Gastrocnemius medialis (tissue), 4 donors: ENCODE measurements around the gene EIF2A. TPM values are rescaled to one million over a fixed set of nuclear protein-coding genes. Genes with fewer than 3 reads are reported as not detected.
A peak's percentile ranks its signal among the peaks of the same experiment; 100 is the strongest.
"Not testable (repeated sequence)": the region's sequence is repeated elsewhere in the genome, so short reads cannot be mapped to it uniquely, and the experiment has no call there.

Experiments
- ATAC-seq, 2 donors: fragments of 150-250 bp; one replicate each; pipeline ENCODE4 v1.9.1; 2016
- DNase-seq, 2 donors: peaks; one replicate each; pipeline ENCODE4 v3.0.0-alpha.2; 2019
- H3K27ac ChIP-seq, 4 donors: fragments of 200-600 bp; sonication (generic); 1 replicate in 1 of 4; 2 replicates in 3 of 4; pipeline ENCODE4 v1.5.1; 2016 to 2018; ENCODE audit warnings: mild to moderate bottlenecking in 2 of 4, moderate library complexity in 1 of 4
- H3K27me3 ChIP-seq, 3 donors: fragments of 200-600 bp; sonication (generic) in 2 of 3; 1 replicate in 1 of 3; 2 replicates in 2 of 3; pipeline versions ENCODE4 v1.5.1 to v1.6.0; 2016 to 2019; ENCODE audit warnings: mild to moderate bottlenecking in 1 of 3, moderate library complexity in 1 of 3
- H3K36me3 ChIP-seq, 2 donors: fragments of 200-600 bp; sonication (generic) in 1 of 2; one replicate each; pipeline ENCODE4 v1.5.1; 2017 to 2018
- H3K4me1 ChIP-seq, 2 donors: fragments of 200-600 bp; sonication (generic) in 1 of 2; one replicate each; pipeline ENCODE4 v1.5.1; 2016 to 2017; ENCODE audit warnings: mild to moderate bottlenecking in 2 of 2
- H3K4me3 ChIP-seq, 4 donors: fragments of 200-600 bp; sonication (generic) in 3 of 4; 1 replicate in 1 of 4; 2 replicates in 3 of 4; pipeline ENCODE4 v1.5.1; 2016 to 2019; ENCODE audit warnings: mild to moderate bottlenecking in 2 of 4
- H3K9me3 ChIP-seq, 3 donors: fragments of 200-600 bp; sonication (generic) in 2 of 3; 1 replicate in 1 of 3; 2 replicates in 2 of 3; pipeline ENCODE4 v1.5.1; 2016 to 2019
- POLR2A ChIP-seq, 2 donors: fragments of 450-650 bp; IDR thresholded peaks; one replicate each; pipeline ENCODE4 v1.6.1; 2017; ENCODE audit warnings: antibody characterized with exemption in 2 of 2, mild to moderate bottlenecking in 2 of 2, moderate library complexity in 2 of 2
- in situ Hi-C, 4 donors: fragments of 200-750 bp; cut with MboI; loops; one replicate each; pipeline versions ENCODE4 v1.15.0 to v1.8.0; 2017; ENCODE audit warnings: low sequenced_read_pairs in 4 of 4
- intact Hi-C: fragments of 100-400 bp; cut with DNase I; formaldehyde crosslinking; loops from one replicate; pipeline ENCODE4 v1.15.1; 2023; ENCODE audit warnings: low total_unique reads
- total RNA-seq, 4 donors: library from RNA; depleted of rRNA; stranded (reverse); fragments of >200 nt; gene quantifications; one replicate each; pipeline versions ENCODE4 v1.1.0 to v1.2.3, GENCODE V29; 2016
- TF ChIP-seq, protein P1 (sequence below), 5 experiments: fragments of 450-650 bp in 3 of 5; fragments of 200-600 bp in 2 of 5; sonication (generic) in 2 of 5; IDR thresholded peaks in 4 of 5; conservative IDR thresholded peaks in 1 of 5; 1 replicate in 4 of 5; 2 replicates in 1 of 5; pipeline ENCODE4 v1.5.1; 2016 to 2019; ENCODE audit warnings: antibody characterized with exemption in 5 of 5, mild to moderate bottlenecking in 3 of 5, moderate library complexity in 3 of 5

EIF2A gene
- total RNA-seq, 4 donors from 2014 or later: 150 to 168 (median 163) TPM

DNA sequence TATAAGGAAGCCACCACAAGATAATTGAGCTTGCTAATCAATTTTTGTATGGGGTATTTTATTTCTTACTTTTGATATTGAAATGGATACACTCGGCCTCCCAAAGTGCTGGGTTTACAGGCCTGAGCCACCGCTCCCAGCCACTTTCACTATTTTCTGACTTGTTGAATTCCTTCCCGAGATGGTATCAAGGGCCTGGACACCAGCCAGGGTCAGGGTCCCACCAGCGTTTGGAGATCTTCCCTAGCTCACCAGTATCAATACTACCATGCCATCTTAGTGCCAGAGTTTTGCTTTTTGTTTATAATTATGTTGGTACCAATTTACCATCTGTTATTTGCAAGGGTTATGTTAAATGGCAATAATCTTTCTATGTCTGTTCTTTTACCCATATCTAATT lies 51.1 kb downstream of the EIF2A start:
- Histone ChIP-seq H3K27ac (no peak overlapping the region), H3K4me1 (peaks cover 3 to 17% of the 10 kb centered on the region in 2 donors), H3K9me3 (no peaks in the 10 kb centered on the region), H3K4me3 (no peak overlapping the region), H3K36me3 (no peaks in the 10 kb centered on the region), H3K27me3 (no peaks in the 10 kb centered on the region)
- intact Hi-C loops (no loop called here), in situ Hi-C loops (no loop called here)
- no peak for ATAC-seq
- DNase-seq: no peak
- no peak for TF ChIP-seq POLR2A (IDR thresholded peaks at IDR 0.05)
- TF ChIP-seq, protein P1, sequence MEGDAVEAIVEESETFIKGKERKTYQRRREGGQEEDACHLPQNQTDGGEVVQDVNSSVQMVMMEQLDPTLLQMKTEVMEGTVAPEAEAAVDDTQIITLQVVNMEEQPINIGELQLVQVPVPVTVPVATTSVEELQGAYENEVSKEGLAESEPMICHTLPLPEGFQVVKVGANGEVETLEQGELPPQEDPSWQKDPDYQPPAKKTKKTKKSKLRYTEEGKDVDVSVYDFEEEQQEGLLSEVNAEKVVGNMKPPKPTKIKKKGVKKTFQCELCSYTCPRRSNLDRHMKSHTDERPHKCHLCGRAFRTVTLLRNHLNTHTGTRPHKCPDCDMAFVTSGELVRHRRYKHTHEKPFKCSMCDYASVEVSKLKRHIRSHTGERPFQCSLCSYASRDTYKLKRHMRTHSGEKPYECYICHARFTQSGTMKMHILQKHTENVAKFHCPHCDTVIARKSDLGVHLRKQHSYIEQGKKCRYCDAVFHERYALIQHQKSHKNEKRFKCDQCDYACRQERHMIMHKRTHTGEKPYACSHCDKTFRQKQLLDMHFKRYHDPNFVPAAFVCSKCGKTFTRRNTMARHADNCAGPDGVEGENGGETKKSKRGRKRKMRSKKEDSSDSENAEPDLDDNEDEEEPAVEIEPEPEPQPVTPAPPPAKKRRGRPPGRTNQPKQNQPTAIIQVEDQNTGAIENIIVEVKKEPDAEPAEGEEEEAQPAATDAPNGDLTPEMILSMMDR (IDR thresholded peaks at IDR 0.05 in 4 of 5, conservative IDR thresholded peaks at IDR 0.05 in 1 of 5): no peak

DNA sequence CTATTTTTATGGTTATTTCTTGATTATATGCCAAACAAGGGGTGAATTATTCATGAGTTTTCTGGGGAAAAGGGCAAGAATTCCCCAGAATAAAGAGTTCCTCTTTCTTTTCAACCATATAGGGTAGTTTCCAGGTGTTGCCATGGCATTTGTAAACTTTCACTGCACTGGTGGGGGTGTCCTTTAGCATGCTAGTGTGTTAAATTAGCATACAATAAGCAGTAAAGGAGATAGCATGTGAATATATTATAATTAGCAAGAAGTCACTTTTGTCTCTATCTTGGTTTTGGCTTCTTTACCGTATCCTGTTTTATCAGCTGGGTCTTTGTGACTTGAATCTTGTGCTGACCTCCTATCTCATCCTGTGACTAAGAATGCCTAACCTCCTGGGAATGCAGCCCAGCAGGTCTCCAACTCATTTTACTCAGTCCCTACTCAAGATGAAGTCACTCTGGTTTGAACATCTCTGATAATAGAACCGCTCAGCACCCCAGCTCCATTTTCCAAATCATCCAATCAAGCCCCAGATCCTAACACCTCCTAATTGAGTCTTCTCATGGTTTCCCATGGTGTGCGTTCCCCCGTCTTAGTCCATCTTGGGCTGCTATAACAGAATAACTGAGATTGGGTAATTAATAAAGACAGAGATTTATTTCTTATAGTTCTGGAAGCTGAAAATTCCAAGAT lies 53.2 kb downstream of the EIF2A start:
- DNase-seq: no peak
- H3K27me3 ChIP-seq: no peaks in the 10 kb centered on the region
- H3K27ac ChIP-seq: no peak overlapping the region
- no peak for ATAC-seq
- H3K4me3 ChIP-seq: no peak overlapping the region
- TF ChIP-seq, protein P1 (IDR thresholded peaks at IDR 0.05 in 4 of 5, conservative IDR thresholded peaks at IDR 0.05 in 1 of 5): no peak
- TF ChIP-seq POLR2A (IDR thresholded peaks at IDR 0.05): no peak
- in situ Hi-C loops: loop anchor here in 2 of 4 donors (5.0 to 10.0 kb wide), 3 partner anchors 52 to 165 kb away; partner anchors contain the start of genes EIF2A (in 2 of the 2), SERP1 (in 2 of the 2) and SIAH2 (in 1 of the 2)
- no peaks in the 10 kb centered on the region for H3K9me3 ChIP-seq
- intact Hi-C loops: loop anchor here (5.0 kb wide), 2 partner anchors 163 to 1668 kb away; partner anchors contain the start of genes MBNL1 and SIAH2
- H3K36me3 ChIP-seq: no peaks in the 10 kb centered on the region
- H3K4me1 ChIP-seq: peaks cover 10 to 24% of the 10 kb centered on the region in 2 donors

DNA sequence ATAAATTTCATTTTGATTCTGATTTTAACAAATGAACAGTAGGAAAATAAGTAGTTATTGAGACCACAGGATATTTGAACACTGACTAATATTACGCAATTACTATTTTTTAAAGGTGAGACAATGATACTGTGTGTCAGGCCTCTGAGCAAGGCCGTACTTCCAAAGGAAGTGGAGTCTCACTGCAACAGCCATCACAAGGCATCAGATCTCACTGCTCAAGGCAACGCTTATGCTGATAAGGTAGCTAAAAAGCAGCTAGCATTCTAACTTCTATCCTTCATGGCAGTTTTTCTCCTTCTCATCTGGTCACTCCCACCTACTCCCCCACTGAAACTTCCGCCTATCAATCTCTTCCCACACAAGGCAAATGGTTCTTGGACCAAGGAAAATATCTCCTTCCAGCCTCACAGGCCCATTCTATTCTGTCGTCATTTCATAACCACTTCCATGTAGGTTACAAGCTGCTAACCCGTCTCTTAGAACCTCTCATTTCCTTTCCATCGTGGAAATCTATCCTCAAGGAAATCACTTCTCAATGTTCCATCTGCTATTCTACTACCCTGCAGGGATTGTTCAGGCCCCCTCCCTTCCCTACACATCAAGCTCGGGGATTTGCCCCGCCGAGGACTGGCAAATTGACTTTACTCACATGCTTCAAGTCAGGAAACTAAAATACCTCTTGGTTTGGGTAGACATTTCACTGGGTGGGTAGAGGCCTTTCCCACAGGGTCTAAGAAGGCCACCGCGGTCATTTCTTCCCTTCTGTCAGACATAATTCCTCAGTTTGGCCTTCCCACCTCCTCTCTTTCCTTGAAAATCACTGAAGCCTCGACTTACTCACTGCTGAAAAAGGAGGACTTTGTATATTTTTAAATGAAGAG lies 54.3 kb downstream of the EIF2A start:
- not testable (repeated sequence) for H3K9me3 ChIP-seq, ATAC-seq, H3K27ac ChIP-seq, H3K27me3 ChIP-seq, DNase-seq, H3K4me3 ChIP-seq, H3K36me3 ChIP-seq
- peaks cover 22 to 35% of the 10 kb centered on the region in 2 donors for H3K4me1 ChIP-seq
- intact Hi-C loops (loop anchor here (5.0 kb wide), 2 partner anchors 161 to 1666 kb away; partner anchors contain the start of genes MBNL1 and SIAH2), in situ Hi-C loops (loop anchor here in 2 of 4 donors (5.0 to 10.0 kb wide), 3 partner anchors 54 to 164 kb away; partner anchors contain the start of genes EIF2A (in 2 of the 2), SERP1 (in 2 of the 2) and SIAH2 (in 1 of the 2))

DNA sequence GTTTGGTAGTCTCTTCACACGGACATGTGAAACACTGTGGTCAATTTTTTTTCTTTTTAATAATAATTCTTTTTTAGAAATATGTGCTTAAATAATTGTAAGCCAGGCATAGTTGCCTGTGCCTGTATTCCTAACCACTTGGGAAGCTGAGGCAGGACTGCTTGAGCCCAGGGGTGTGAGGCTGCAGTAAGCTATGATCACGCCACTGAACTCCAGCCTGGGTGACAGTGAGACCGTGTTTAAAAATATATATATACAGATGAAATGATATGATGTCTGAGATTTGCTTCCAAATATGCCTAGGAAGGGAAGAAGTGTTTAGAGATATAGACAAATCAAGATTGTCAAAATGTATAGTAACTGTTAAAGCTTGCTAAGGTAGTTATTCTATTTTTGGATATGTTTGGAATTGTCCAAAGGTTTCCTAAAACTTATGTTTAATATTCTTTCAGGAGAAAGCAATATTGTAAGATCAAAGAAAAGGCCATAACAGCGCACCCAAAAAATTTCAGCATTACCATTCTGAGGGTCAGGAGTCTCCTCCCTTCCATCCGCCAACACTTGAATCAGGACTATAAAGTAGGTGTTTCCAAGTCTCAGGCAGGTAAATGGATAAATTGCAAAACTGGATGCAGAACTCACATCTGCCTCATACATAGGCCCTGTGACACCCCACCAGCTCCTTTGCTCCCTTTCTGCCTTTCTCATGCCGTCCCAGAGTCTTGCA lies 56.0 kb downstream of the EIF2A start:
- TF ChIP-seq, protein P1 (IDR thresholded peaks at IDR 0.05 in 4 of 5, conservative IDR thresholded peaks at IDR 0.05 in 1 of 5): no peak
- no peak for TF ChIP-seq POLR2A (IDR thresholded peaks at IDR 0.05)
- in situ Hi-C loops (loop anchor here in 2 of 4 donors (5.0 to 10.0 kb wide), 3 partner anchors 55 to 162 kb away; partner anchors contain the start of genes EIF2A (in 2 of the 2), SERP1 (in 2 of the 2) and SIAH2 (in 1 of the 2)), intact Hi-C loops (loop anchor here (1.0 to 5.0 kb wide), 4 partner anchors 56 to 1665 kb away; partner anchors contain the start of genes EIF2A, MBNL1, SERP1 and SIAH2)
- no peaks in the 10 kb centered on the region for H3K36me3 ChIP-seq
- H3K9me3 ChIP-seq: no peaks in the 10 kb centered on the region
- peak overlapping the region; percentile 93 to 98 (median 96) for H3K27ac ChIP-seq
- DNase-seq: no peak
- peaks cover 36 to 49% of the 10 kb centered on the region in 2 donors for H3K4me1 ChIP-seq
- H3K4me3 ChIP-seq: peak overlapping the region; percentile 75 to 95 (median 86)
- H3K27me3 ChIP-seq: no peaks in the 10 kb centered on the region
- peak; percentile 54 to 57 for ATAC-seq
